Fibroblast of skin of right biceps (primary cell): ENCODE measurements around the gene HAPLN2.
"Not testable (repeated sequence)": the region's sequence is repeated elsewhere in the genome, so short reads cannot be mapped to it uniquely, and the experiment has no call there.

ENCODE experiments used
- DNase-seq: peaks from one replicate; pipeline ENCODE4 v3.0.0-alpha.2; 2013

The HAPLN2 gene

DNA sequence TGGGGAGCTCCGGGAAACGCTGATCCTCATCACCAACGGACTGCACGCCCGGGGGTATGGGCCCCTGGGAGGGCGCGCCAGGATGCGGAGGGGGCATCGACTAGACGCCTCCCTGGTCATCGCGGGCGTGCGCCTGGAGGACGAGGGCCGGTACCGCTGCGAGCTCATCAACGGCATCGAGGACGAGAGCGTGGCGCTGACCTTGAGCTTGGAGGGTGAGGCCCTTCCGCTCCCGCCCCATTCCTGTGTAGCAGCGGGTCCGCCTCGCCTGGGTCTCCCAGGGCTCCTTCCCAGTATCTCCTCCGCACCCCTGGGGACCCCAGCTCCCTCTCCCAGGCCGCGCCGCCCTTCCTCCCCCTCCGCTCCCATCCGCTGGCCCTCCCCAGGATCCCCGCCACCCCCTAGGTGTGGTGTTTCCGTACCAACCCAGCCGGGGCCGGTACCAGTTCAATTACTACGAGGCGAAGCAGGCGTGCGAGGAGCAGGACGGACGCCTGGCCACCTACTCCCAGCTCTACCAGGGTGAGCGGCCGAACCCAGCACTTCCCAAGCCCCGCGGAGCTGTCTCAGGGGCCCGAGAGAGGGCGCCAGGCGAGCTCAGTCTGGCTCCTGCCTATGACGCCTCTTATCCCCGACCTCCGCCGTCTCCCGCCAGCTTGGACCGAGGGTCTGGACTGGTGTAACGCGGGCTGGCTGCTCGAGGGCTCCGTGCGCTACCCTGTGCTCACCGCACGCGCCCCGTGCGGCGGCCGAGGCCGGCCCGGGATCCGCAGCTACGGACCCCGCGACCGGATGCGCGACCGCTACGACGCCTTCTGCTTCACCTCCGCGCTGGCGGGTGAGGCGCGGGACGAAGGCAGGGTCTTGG, 5.0 kb downstream of the HAPLN2 start:
- DNase-seq = peak; percentile 48

DNA sequence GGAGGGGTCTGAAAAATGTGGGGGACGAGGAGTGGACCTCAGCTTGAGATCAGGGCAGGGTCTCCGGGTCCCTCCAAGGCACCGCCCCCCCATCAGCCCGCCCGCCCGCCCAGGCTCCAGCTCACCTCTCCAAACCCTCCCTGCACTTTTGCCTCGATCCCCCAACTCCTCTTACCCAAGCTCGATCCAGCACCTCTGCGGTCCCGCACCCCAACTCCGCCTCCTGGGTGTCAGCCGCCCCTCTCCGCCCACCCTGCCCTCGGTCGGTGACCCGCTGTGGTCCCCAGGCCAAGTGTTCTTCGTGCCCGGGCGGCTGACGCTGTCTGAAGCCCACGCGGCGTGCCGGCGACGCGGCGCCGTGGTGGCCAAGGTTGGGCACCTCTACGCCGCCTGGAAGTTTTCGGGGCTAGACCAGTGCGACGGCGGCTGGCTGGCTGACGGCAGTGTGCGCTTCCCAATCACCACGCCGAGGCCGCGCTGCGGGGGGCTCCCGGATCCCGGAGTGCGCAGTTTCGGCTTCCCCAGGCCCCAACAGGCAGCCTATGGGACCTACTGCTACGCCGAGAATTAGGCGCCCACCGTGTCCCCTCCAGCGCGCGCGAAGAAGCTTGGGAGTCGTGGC, 5.7 kb downstream of the HAPLN2 start:
- DNase-seq = no peak

GRCh38 chr1:156625436-156626078, 6.3 kb downstream of the HAPLN2 start:
- DNase-seq = peak; percentile 14

GRCh38 chr1:156626079-156626438, 6.8 kb downstream of the HAPLN2 start:
- DNase-seq = no peak

- peak; percentile 47 for DNase-seq
These were observed 8.2 kb downstream of the HAPLN2 start for GRCh38 chr1:156627313-156627880.

GRCh38 chr1:156629823-156630449, 10.7 kb downstream of the HAPLN2 start:
- no peak for DNase-seq

- not testable (repeated sequence) for DNase-seq
These were observed 11.9 kb downstream of the HAPLN2 start for GRCh38 chr1:156631152-156631551.

DNA sequence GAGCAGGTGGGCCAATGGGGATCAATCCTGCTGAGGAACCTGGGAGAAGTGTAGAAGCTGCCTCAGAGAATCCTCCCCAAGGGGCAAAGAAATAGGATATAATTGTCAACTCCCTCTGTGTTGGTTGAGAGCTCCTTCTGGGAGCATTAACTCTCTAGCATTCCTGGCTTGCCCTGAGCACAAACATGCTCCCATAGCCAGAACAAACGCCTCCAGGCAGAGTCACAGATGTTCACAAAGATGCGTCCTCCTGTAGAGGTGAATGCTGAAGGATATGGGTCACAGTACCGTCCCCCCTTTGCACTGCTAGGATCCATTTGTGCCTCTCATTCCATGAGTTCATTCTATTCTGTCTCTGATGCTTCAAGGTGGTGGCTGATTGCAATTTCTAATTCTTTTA, 13.1 kb downstream of the HAPLN2 start:
- DNase-seq = no peak

DNA sequence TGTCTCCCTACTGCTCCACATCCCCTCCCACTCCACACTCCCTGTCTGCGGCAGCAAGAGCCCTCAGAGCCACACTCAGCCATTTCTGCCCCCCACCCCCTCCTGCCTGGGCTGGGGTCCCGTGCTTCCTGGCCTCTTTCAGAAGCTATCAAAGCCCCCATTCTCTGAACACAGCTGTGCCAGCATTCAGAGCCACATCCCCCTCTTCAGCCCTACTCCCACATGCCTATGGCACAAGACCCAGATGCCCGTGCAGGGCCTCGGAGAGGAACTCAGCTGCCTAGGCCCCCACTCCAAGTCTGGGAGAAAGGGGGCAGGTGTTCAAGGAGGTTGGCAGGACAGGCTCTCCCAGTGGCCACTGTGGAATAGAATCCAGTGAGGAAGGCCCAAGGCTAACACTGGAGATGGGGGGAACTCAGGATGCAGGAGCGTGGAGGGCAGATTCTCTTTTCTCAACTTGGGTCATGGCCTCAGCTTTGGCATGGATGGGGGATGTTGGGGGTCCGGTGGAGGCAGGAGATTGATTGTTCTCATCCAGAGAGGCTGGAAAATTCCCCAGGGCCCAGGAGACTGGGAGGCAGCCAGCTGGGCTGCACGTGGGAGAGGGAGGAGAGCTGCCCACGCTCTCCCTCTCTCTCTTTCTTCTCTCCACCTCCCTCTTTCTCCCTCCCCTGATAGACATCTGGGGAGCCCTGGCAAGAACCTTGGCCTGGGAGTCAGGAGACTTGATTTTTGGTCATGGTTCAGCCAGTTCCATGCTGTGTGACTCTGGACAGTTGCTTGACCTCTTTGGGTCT, 19.2 kb downstream of the HAPLN2 start:
- no peak for DNase-seq

DNA sequence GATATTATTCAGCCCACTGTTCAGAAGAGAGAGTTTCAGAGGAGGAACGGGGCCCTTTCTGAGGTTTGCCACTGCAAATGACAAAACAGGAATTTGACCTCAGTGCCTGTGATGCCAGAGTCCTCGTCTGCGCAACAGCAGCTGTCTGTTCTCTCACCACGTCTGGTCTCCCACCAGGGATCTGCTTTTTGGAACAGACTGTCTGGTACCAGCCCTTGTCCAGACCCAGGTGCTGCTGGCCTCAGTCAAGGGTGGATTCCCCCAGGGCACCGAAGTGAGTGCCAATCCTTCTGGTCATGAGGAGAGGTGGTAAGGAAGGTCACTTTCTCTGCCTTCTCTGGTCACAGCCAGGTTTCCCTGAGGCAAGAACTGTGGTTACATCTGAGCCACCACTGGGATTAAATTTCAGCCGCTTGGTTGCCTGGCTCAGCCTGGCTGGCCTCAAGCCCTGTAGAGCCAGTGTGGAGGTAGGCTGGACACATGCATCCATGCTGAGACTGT, 20.4 kb downstream of the HAPLN2 start:
- no peak for DNase-seq

GRCh38 chr1:156640842-156641706, 21.9 kb downstream of the HAPLN2 start:
- no peak for DNase-seq

DNA sequence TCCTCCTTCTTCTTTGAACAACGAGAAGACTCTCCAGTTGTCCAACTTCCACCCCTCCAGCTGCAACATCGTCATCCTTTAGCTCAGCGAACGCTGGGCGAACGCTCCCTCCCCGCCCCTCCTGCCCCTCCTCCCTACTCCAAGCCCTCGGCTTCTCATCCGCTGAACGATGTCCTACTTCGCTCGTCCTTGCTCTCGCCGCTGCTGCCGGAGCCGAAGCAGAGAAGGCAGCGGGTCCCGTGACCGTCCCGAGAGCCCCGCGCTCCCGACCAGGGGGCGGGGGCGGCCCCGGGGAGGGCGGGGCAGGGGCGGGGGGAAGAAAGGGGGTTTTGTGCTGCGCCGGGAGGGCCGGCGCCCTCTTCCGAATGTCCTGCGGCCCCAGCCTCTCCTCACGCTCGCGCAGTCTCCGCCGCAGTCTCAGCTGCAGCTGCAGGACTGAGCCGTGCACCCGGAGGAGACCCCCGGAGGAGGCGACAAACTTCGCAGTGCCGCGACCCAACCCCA, 22.6 kb downstream of the HAPLN2 start, which contains the start of gene BCAN:
Gene BCAN (plus strand): TSS at position 357 of the 504 bp plus-strand sequence. CDS start 3,938 bp downstream, outside the sequence.
- DNase-seq = no peak

DNA sequence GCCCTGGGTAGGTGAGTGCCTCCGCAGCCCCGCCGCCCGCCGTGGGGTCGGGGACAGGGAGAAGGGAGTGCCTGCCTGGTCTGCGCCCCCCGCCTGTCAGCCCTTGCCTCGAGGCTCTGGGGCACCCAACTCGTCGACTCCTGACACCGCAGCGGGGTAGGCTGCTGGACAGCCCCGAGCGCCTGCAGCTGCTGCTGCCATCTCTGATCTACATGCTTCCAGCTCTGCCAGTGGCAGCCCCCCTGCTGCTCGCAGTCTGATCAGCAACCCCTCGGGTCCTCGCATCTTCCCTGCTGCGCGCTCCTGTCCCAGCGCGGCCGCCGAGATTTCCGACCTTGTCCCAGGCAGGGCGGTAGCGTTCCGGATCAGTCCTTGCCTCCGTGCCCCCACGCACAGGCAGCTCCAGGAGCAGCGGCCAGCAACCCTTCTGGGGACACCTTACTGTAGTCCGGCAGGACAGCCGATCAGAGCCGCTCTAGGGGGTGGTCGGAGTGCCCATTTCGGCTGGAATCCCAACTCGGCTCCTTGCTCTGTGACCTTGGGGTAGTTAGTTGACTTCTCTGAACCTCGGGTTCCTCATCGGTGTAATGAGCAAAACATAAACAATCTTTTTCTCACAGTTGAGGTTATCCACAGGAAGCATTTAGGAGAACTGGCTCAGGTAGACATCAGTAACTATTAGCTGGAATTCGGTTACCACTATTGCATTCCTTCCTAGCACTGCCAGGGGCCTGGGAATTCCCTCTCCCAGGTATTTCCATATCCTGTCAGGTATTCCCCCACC, 23.2 kb downstream of the HAPLN2 start:
- DNase-seq = no peak

DNA sequence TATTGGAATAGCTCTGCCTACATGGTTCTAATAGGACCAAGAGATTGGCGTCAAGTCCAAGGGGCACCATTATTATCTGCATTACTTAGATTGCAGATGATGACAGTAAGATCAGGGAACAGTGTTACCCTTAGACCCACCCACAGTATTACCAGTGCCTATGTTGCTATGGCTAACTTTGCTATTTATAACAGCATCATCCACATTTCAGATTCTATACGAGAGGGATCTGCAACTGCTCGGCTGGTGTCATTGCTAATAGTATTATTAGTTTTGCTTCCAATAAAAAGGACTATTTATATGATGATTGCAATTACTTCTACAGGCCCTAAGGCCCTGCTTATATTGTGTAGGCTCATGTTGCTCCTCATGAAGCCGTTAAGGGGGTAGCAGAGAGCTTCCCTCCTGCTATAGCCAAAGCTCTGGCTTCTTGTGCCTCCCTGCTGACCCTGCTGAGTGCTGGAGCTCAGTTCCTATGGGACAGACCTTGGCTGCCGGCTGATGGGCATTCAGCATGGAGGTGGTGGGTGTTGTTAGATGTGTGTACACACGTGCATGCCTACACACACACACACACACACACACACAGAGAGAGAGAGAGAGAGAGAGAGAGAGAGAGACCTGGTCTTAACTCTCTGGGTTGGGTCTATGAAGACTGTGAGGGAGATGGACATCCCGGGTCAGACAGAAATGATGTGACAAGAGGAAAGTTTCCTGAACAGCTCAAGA, 24.0 kb downstream of the HAPLN2 start:
- no peak for DNase-seq

GRCh38 chr1:156643778-156644092, 24.5 kb downstream of the HAPLN2 start:
- no peak for DNase-seq

- no peak for DNase-seq
These were observed 24.9 kb downstream of the HAPLN2 start for GRCh38 chr1:156644146-156644545.

GRCh38 chr1:156644640-156645039, 25.4 kb downstream of the HAPLN2 start:
- DNase-seq = no peak

- no peak for DNase-seq
These were observed 25.8 kb downstream of the HAPLN2 start for GRCh38 chr1:156645056-156645455.

GRCh38 chr1:156645666-156646065, 26.5 kb downstream of the HAPLN2 start:
- DNase-seq = no peak
